HG02642 (cell line): ENCODE measurements around the gene FCAMR.

Experiments used
- ATAC-seq: cut with Tn5 transposase; IDR thresholded peaks from one replicate; pipeline ENCODE4 v1.9.1; 2021; ENCODE audit warnings: mild to moderate bottlenecking; ENCODE audit not compliant: unreplicated experiment, poor library complexity

Gene FCAMR, protein sequence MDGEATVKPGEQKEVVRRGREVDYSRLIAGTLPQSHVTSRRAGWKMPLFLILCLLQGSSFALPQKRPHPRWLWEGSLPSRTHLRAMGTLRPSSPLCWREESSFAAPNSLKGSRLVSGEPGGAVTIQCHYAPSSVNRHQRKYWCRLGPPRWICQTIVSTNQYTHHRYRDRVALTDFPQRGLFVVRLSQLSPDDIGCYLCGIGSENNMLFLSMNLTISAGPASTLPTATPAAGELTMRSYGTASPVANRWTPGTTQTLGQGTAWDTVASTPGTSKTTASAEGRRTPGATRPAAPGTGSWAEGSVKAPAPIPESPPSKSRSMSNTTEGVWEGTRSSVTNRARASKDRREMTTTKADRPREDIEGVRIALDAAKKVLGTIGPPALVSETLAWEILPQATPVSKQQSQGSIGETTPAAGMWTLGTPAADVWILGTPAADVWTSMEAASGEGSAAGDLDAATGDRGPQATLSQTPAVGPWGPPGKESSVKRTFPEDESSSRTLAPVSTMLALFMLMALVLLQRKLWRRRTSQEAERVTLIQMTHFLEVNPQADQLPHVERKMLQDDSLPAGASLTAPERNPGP

DNA sequence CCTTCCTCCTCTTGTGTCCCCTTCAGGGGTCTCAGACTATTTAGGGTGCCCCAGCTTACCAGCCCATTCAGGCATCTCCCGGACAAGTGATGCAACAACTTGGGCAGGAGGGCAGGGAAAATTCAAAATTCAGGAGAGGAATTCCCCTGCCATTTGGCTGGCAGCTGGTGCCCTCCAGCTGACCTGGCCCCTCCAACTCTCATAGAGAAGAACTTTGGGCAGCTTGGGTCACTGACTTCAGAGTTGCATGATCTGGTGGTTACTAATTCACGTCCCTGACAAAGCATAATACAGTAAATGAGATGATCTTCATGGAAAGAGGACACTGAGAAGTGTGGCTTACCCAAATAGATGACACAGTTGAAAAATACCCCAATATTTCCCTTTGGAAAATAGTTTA is at the start of gene FCAMR:
TSS of gene FCAMR (minus strand) at position 15 of the 400 bp plus-strand sequence. CDS start 335 bp downstream, outside the sequence.
- no peak for ATAC-seq

DNA sequence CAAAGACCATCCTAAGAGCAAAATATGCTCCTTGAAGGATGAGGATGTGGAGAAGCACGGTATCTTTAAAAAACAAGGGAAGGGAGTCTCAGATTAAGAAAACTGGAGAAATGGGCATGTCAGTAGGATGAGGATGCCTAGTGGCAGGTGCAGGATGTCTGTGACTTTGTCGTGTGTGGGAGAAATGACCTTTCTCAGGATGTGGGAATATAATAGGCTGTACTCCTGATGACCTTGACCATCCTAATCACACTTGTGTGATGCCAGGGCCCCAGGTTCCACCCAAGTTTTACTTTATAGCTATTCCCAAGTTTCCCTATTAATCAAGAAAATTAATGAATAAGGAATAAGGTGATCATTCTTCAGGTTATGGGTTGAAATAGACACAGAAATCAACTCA is 49.4 kb upstream of the FCAMR start:
- no peak for ATAC-seq

DNA sequence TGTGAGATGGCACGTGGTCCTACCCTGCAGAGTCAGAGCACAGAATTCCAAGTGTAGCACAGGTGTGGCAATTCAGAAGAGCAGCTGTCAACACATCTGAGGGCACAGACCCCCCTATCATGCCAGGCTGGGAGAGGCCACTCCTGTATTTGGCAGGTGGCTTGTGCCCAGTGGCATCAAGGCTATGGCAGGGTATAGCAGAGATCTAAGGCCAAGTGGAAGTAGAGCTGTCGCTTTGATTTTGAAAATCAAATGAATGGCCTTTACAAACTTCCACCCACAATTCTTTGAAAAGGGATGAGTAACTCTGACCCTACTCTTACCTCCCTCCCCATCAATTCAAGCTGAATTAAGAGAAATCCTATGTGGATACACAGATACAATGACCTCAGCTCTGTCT is 48.9 kb upstream of the FCAMR start:
- no peak for ATAC-seq

DNA sequence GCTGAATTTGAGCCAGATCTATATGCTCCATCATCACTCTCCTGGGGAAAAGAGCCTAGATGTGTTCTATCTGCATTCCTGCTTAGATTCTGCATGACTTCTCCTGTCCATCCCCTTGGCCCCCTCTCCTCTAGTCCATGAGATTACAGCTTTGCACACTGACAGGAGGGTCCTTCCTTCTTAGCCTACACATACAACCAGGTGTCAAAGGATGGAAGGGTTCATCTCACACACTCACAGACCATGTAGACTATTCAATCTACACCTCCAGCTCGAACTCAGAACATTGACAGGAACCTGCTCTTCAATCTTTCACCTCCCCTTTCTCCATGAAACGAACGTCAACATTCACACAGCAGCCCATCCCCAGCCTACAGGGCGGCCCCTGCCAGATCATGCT is 48.4 kb upstream of the FCAMR start:
- ATAC-seq = no peak

DNA sequence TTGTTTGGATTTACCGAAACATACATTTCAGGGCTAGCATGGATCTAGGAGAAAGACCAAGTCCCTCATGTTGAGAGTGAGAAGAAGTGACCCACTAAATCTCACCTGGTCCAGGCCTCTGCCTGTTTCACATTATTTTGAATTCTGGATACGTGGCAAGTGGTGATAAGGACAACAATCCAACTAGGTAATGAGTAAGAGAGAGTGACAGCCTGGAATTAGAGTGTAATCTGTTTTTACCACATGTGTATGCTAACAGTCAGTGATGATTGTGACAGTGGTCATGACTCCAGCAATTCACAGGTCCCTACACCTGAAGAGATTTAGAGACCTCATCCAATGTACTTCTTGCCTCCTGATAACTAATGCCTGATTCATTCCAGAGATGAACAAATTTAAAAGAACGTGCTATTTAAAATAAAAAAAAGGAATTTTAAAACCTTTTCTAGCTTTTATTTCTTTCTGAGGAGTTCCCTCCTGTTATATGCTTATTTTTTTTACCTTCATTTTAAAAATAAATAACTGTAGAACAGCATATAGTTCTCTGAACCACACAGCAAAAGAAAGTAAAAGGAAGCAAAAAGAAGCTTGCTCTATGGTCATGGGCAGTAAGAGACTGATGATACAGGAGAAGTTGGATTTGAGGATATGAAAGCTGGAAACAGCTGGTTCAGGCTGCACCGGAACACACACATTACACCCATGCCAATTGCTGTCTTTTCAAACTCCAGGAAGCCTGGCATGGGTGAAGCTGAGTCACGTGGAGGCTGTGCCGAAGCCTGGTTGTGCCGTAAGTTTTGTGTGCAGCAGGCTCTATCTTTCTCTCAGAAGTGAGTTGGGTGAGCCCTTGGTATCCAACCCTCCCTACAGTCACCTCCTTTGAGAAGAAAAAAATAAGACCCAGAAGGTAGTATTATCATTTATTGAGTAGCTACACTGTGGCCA is 47.6 kb upstream of the FCAMR start:
- ATAC-seq = no peak

DNA sequence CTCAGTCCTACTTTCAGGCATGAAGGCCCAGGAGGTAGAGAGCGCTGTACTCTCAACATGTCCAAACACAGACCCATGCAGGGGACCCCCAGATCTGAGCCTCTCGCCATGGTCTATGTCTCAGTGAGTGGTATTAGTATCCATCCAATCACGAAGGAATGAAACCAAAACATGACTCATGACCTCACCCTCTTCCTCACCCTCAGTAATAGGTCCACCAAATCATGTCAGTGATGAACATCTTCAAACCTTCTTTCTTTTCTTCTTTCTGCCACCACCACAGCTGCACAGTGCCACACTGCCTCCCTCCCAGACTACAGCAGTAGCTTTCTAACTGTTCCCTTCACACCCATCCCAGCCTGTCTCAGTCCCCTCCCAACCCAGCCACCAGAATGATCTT is 45.5 kb upstream of the FCAMR start:
- no peak for ATAC-seq

DNA sequence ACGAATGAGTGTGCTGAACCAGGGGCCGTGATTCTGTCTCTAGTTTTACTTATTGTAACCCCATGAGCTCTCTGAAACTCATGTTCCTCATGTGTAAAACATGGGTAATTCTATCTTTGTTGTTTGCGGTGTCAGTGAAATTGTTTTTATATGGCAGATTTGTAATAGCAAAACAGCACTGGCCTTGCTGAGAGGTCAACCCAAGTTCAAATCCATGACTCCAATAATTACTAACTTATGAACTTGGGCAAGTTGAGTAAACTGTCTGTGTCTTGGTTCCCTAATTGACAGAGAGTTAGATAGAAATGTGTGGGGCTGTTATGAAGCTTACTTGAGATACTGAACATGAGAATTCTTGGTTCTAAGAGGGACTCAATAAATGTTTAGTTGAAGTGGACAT is 44.5 kb upstream of the FCAMR start:
- no peak for ATAC-seq

DNA sequence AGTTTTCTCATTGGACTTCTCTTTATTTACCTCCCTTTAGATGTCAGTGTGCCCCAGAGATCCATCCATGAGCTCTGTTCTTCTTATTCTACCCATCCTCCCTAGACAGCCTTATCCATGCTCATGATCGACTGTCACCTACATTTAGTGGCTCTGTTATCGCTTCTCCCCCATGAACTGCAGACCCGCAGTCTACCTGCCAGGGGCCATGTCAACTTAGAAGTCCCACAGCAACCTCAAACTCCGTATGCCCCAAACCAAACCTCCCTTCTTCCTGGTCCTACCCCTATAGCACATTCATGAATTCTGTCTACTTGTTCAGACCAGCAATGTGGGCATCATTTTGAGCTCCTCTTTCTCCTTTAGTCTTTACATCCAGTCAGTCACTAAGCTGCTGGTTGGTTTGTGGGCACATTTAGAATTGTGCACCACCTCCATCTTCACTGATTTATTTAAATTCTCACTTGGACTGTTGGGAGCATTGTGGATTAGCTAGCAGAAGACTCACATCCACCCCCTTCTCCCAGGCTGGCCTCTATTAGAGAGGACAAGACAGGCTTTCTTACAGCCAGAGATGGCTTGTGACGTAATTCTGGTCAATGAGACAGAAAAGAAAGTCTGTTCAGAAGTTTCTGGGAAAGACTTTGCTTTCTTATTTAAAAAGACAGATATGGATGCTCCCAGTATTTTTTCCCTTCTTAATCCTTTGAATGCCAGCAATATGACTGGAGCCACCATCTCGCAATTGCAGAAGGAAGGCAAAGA is 43.2 kb upstream of the FCAMR start:
- ATAC-seq = no peak

DNA sequence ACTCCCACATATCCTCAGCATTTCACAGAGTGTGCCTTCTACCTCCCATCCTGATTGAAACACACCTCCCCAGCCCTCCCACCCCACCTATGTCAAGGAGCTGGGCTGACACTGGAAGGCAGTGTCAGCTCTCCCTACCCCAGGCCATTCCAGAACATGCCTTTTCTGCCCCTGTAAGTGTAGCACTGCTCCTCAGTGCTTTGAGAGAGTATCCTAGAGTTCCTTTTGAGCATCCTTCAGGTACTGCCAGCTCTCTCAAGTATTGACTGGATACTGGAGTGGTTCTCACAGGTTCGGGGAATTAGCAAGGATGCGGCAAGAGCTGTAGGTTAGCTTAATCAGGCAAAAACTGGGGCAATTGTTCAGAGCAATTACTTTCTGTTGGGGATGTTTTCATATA is 40.5 kb upstream of the FCAMR start:
- no peak for ATAC-seq

DNA sequence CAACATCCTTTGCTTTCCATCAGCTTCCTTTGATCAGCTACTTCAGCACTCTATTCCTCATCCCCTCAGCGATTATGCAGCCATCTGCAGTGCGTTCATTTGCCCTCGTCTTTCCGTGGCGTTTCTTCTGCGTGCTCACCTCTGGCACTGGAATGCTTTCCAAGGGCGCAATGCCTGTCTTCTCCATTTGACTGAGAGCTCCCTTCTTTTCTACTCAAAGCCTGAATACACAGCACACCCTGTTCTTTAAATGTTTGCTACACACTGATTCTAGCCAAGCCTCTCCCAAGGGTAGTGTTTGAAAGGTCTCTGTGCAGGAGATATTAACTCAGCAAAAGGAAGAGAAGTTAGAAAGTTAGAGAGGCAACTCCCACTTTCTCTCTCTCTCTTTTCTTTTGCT is 39.7 kb upstream of the FCAMR start:
- no peak for ATAC-seq

DNA sequence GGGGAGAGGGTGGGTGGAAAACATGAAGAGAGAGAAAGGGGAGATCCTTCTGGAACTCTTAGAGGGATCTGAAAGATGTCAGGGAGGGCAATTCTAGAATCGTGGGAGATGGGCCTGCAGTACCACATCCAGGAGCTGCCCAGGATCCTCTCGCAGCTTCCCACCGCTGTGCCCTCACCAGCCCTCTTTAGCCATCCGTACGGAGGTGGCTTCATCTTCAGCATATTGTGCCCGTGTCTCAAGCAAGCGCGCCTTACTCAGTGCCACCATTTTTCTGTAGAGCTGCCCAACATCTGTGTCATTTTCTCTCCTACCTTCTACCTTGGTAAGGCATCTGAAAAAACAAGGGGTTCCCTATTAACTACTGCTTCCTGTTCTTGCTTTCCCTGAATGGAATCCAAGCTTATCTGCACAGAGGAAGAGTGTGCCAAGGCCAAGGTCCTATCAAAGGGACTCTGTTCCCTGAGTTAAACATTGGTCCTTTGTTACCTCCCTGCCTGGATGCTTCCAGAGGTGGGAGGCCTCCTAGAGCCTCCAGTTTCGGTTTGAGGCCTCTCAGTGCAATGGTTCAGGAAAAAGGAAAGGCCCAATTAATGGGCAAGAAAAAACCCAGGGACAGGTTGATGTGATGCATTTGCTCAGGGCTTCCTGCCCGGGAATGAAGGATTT is 39.1 kb upstream of the FCAMR start:
- ATAC-seq = no peak

DNA sequence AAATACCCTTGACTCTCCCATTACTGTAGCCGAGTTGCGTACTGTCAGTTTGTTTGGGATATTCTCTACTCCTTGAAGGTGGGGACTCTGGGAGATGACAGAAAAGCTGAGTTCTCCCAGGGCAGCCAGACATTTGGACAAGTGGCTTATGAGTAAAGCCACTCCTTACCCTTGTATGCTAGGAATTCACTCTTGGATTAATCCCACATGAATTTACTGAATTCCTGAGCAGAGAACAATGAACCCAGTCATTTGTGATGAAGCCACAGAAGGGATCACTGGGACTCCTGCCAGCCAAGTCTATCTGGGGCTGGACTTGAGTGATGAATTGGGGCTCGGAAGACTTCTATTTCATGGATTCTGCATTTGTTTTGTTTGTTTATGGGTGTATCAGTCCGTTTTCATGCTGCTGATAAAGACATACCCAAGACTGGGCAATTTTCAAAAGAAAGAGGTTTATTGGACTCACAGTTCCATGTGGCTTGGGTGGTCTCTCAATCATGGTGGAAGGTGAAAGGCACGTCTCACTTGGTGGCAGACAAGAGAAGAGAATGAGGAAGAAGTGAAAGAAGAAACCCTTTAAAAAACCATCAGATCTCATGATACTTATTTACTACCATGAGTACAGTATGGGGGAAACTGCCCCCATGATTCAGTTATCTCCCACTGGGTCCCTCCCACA is 37.2 kb upstream of the FCAMR start:
- ATAC-seq = no peak

DNA sequence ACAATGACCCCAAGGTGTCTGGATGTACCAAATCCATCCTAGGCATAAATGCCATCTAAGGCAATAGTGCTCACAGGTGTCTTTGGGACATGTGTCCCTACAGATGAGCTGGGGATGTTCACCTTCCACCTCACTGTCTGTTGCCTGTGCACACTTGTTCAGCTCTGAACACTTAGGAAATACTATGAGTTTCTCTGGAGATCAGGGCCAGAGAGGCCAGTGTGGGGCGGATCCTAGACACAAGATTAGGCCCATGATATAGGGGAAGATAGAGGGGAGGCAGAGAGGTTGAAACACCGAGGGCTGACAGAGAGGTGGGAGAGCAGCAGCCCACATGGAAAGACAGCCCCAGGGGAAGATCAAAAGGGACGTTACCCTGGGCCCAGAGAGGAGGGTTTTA is 36.7 kb upstream of the FCAMR start:
- no peak for ATAC-seq

DNA sequence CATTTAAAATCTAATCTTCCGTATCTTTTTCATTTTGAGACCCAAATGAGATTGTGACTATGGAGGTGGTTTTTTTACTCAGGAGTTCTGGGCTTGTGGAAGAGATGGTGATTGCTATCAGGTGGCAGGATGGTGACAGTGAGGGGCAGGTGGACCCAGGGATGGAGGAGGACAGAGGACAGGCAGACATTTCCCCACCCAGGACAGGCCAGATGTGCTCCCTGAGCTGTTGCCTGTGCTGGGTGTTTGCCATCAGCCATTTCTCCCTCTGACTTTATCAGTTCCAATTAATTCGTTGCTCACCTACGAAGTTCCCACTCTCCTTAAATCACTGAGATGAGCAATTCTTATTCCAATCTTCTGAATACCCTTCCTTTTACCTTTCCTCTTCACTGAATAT is 35.8 kb upstream of the FCAMR start:
- ATAC-seq = no peak

DNA sequence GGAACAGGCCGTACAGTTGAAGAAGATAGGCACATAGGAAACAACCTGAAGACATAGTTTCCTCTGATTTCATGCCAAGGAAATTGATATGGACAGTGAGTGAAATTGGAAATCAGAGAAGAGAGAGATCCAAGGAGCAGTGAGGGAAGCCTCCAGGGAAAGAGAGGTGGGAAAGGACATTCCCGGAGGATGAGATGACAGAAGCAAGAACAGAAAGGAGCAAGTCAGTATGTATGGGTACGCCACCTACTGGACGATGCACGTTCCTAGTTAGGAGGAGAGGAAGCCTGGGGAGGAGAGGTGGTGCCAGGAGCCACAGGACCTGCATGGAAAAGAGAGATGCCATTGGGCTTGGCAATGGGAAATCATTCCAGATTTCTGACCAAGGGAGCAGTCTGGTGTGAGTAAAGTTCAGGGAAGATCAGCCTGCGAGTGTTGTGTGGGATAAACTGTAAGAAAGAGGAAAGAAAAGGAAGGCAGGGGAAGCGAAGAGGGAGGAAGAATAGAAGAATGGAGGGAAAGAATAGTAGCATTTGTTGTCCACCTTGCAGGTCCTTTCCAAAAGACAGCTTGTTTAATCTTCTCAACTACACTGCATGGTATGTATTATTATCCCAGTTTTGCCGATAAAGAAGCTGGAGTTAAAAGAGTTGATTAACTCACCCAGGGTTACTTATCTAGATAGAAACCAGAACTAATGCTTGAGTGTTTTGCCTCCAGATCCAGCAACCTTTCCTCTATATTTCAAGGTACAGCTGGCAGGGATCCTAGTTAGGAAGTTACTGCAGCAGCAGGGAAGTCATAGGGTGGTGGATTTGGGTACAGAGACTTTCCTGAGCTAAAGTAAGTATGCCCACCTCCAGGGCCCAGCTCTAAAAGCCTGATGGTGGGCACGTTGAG is 34.9 kb upstream of the FCAMR start:
- ATAC-seq = no peak

DNA sequence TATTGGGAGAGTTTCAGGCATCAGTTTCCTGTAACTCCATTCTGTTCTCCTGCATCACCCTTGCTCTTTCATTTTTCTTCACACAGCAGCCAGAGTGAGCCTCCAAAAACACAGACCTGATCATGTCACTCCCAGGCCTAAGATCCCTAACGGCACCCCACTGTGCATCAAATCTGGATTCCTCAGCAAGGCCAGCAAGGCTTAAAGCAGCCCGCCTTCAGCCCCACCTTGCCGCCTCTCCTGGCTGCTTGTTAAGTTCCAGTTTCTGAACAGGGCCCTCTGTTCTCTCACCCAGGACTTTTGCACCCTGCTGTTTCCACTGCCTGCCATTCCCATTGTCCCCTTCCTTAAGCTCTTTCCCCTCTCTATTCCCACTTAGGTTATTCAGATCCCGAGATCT is 33.0 kb upstream of the FCAMR start:
- no peak for ATAC-seq

DNA sequence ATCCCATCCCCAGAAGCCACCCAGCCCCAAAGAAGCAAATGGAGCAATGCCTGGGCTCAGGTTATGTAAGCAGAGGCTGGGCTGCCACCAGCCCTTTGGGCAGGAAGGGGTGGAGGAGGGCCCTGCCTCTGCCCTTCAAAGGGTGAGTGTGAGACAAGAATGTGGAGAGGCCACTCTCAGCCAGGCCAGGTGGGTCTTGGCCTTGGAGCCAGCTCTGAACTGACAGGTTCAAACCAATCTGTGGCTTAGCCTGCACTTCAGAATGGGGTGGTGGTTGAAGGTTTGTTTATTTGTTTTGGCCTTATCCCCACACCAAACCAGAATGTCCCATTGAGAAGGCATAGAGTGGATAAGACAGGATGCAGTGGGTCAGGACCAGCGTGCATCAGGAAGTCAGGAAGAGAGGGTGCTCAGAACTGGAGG is 32.5 kb upstream of the FCAMR start:
- ATAC-seq = no peak
